Caco-2 (cell line): ENCODE data around the gene ATG9B. TPM values are rescaled to one million over a fixed set of nuclear protein-coding genes. Genes with fewer than 3 reads are reported as not detected.
A peak's percentile ranks its signal among the peaks of the same experiment; 100 is the strongest.

Experiments used
- BruUV-seq: library from RNA; stranded (reverse); fragments of 400-500 nt; replicated peaks from 2 replicates; lab custom pipeline; 2021; lab: Mats Ljungman, UMichigan
- CTCF ChIA-PET: fragments of 300-600 bp; sonication (Branson Sonifier 250); formaldehyde crosslinking; loops from one replicate; lab custom pipeline; 2022; ENCODE audit warnings: antibody characterized with exemption; lab: Charles Lee
- POLR2A ChIA-PET: fragments of 300-600 bp; sonication (Branson Sonifier 250); formaldehyde crosslinking; loops from one replicate; lab custom pipeline; 2022; ENCODE audit warnings: antibody characterized with exemption; lab: Charles Lee
- DNase-seq, 2 experiments: peaks; one replicate each; pipeline versions ENCODE4 v3.0.0 to v3.0.0-alpha.2; 2020 to 2022
- H3K27me3 ChIP-seq: replicated peaks from 2 replicates; pipeline ENCODE4 v1.6.0; 2011; ENCODE audit warnings: low read length; ENCODE audit not compliant: control insufficient read depth, insufficient read depth
- H3K36me3 ChIP-seq: 2 replicates; pipeline ENCODE4 v1.5.1; 2011; ENCODE audit warnings: low read length; ENCODE audit not compliant: control insufficient read depth, insufficient read depth
- H3K4me1 ChIP-seq: fragments of 250-450 bp; sonication (Bioruptor Pico); 2 replicates; pipeline ENCODE4 v1.5.1; 2020; ENCODE audit warnings: mild to moderate bottlenecking
- H3K4me3 ChIP-seq: 2 replicates; pipeline ENCODE4 v1.5.1; 2011; ENCODE audit warnings: low read depth, mild to moderate bottlenecking, control low read depth, low read length
- H3K9me3 ChIP-seq: fragments of 250-450 bp; sonication (Bioruptor Pico); 2 replicates; pipeline ENCODE4 v1.5.1; 2020; ENCODE audit warnings: mild to moderate bottlenecking, moderate library complexity
- H3K27ac Mint-ChIP-seq: one replicate; pipeline ENCODE4 v1.8.0; 2022; ENCODE audit warnings: mixed read lengths; ENCODE audit not compliant: unreplicated experiment
- H3K27me3 Mint-ChIP-seq: one replicate; pipeline ENCODE4 v1.8.0; 2022; ENCODE audit warnings: mixed read lengths; ENCODE audit not compliant: insufficient read depth, unreplicated experiment
- H3K36me3 Mint-ChIP-seq: one replicate; pipeline ENCODE4 v1.8.0; 2022; ENCODE audit warnings: mild to moderate bottlenecking, mixed read lengths; ENCODE audit not compliant: insufficient read depth, unreplicated experiment
- H3K4me1 Mint-ChIP-seq: one replicate; pipeline ENCODE4 v1.8.0; 2022; ENCODE audit warnings: low read depth, mixed read lengths; ENCODE audit not compliant: unreplicated experiment
- H3K4me3 Mint-ChIP-seq: one replicate; pipeline ENCODE4 v1.8.0; 2022; ENCODE audit warnings: mild to moderate bottlenecking, moderate library complexity, mixed read lengths; ENCODE audit not compliant: unreplicated experiment
- H3K9me3 Mint-ChIP-seq: one replicate; pipeline ENCODE4 v1.8.0; 2022; ENCODE audit warnings: mixed read lengths; ENCODE audit not compliant: unreplicated experiment
- intact Hi-C: fragments of 100-400 bp; cut with micrococcal nuclease; formaldehyde crosslinking; loops from one replicate; pipeline ENCODE4 v1.10.0; 2022; ENCODE audit not compliant: unreplicated experiment
- total RNA-seq: library from RNA; stranded (reverse); gene quantifications from 2 replicates; pipeline ENCODE4 v1.2.3, GENCODE V29; 2022
- TF ChIP-seq, protein P1 (sequence below), 2 experiments: fragments of 200-600 bp in 1 of 2; IDR thresholded peaks; 1 replicate in 1 of 2; 2 replicates in 1 of 2; pipeline versions ENCODE4 v1.5.1 to v1.8.0; 2011 to 2022; ENCODE audit warnings: antibody characterized with exemption in 1 of 2, control low read depth in 1 of 2, inconsistent platforms in 1 of 2, low read depth in 1 of 2, low read length in 1 of 2, mild to moderate bottlenecking in 1 of 2, moderate library complexity in 1 of 2; ENCODE audit not compliant: insufficient read depth in 1 of 2, severe bottlenecking in 1 of 2, unreplicated experiment in 1 of 2

ATG9B gene
- total RNA-seq, 1 experiment from 2014 or later = 4.3 TPM

DNA sequence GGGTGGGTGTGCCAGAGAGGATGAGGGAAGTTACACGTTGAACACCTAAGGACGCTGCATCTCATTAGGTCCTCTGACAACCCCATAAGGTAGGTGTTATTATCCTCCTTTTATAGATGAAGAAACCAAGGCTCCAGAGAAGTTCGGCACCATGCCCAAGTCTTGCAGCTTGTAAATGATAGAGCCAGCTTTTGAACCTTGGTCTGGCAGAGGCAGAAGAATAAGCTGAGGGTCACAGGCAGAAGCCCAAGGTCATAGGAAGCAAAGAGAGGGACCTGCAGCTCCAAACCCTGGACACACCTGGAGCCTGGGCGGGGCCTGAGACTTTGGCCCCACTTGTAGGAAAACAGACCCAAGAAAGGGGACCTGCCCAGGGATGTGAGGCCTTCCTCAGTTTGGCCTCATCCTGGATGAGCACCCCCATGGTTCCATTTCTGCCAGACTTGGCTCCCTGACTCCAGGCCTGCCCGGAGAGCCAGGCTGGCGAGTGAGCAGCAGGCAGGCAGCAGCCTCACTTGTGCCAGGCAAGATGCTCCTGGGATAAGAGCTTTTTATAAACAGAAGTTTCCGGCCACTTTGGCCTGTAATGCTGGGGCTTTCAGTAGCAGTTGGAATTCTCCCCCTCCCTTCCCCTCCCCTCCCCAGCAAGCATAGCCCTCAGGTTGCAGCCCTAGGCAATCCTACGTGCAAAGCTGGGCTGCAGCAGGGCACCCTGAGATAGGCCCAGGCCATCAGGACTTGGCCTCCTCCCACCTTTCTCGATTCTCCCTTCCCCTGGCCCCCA is 48.6 kb downstream of the ATG9B start:
- Mint-ChIP-seq H3K9me3 (no peaks in the 10 kb centered on the region), H3K4me1 (peaks cover 11% of the 10 kb centered on the region), H3K27ac (no peak overlapping the region), H3K27me3 (peaks cover 12% of the 10 kb centered on the region), H3K36me3 (peaks cover 7% of the 10 kb centered on the region), H3K4me3 (peak overlapping the region; percentile 77)
- Histone ChIP-seq H3K27me3 (no peaks in the 10 kb centered on the region), H3K4me3 (peak overlapping the region; percentile 72), H3K36me3 (no peaks in the 10 kb centered on the region), H3K9me3 (no peaks in the 10 kb centered on the region), H3K4me1 (peaks cover 16% of the 10 kb centered on the region)
- BruUV-seq = no TSS peak
- intact Hi-C loops = no loop called here
- POLR2A ChIA-PET = interaction anchor here (0.5 to 0.7 kb wide), 2 partner anchors 30 to 192 kb away, joined by 3 to 7 read pairs; no protein-coding TSS in a partner anchor
- TF ChIP-seq, protein P1, sequence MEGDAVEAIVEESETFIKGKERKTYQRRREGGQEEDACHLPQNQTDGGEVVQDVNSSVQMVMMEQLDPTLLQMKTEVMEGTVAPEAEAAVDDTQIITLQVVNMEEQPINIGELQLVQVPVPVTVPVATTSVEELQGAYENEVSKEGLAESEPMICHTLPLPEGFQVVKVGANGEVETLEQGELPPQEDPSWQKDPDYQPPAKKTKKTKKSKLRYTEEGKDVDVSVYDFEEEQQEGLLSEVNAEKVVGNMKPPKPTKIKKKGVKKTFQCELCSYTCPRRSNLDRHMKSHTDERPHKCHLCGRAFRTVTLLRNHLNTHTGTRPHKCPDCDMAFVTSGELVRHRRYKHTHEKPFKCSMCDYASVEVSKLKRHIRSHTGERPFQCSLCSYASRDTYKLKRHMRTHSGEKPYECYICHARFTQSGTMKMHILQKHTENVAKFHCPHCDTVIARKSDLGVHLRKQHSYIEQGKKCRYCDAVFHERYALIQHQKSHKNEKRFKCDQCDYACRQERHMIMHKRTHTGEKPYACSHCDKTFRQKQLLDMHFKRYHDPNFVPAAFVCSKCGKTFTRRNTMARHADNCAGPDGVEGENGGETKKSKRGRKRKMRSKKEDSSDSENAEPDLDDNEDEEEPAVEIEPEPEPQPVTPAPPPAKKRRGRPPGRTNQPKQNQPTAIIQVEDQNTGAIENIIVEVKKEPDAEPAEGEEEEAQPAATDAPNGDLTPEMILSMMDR (IDR thresholded peaks at IDR 0.05; ENCODE audit: insufficient read depth in 1 of 2, low read depth in 1 of 2, low read length in 1 of 2, severe bottlenecking in 1 of 2, unreplicated experiment in 1 of 2) = no peak
- no peak for DNase-seq
- CTCF ChIA-PET = interaction anchor here (0.5 to 1.2 kb wide), 4 partner anchors 47 to 87 kb away, joined by 3 to 5 read pairs (median 4); partner anchors contain the start of gene ABCB8

DNA sequence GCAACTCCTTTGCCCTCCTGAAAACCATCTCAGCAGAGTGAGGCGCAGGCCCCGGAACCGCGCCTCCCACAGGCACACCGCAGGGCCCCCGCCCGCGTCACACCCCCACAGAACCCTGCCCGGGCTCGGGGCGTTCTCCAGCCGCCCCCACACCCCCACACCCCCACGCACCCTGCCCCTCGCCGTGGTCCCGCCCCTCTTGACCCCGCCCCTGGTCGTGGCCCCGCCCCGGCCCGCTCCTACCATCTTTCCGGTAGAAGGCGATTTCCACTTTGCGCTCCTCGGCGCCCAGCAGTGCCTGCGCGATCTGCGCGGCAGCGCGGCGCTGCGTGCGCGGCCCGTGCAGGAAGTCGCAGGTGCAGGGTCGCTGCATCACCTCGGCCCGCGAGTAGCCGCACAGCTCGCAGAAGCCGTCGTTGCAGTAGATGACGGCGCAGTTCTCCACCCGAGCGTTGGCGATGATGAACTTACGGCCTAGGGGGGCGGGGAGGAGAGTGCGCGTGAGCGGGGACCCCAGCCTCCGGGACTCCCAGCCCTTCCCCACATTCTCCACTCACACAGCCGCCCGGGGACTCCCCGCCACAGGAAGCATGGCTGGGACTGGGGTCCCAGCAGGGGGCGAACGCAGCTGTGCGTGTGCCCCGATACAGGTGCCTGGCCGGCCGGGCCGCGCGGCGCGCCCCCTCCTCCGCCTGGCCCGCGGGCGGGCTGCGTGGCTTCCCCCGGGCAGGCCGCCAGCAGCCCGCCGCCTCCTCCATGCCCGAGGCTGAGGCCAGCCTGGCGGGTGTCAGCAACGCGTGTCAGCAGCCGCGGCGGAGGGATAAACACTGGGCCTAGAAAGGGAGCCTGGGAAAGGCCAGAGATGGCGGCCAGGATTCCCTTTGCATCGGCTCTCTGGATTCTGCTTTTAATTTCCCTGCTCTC is 49.6 kb downstream of the ATG9B start:
- Mint-ChIP-seq H3K27me3 (peaks cover 10% of the 10 kb centered on the region), H3K36me3 (peaks cover 7% of the 10 kb centered on the region), H3K4me1 (peaks cover 11% of the 10 kb centered on the region), H3K9me3 (no peaks in the 10 kb centered on the region), H3K4me3 (peak overlapping the region; percentile 77), H3K27ac (no peak overlapping the region)
- ChIA-PET POLR2A (interaction anchor here (0.5 kb wide), 1 partner anchor 12 kb away, joined by 3 read pairs; no protein-coding TSS in a partner anchor), CTCF (interaction anchor here (0.5 to 1.2 kb wide), 4 partner anchors 46 to 88 kb away, joined by 3 to 5 read pairs (median 4); partner anchors contain the start of gene ABCB8)
- peaks cover 16% of the 10 kb centered on the region for H3K4me1 ChIP-seq
- no peaks in the 10 kb centered on the region for H3K36me3 ChIP-seq
- H3K27me3 ChIP-seq = no peaks in the 10 kb centered on the region
- H3K9me3 ChIP-seq = no peaks in the 10 kb centered on the region
- intact Hi-C loops = no loop called here
- peak in 1 of 2 experiments; percentile 60 for DNase-seq
- peak overlapping the region; percentile 72 for H3K4me3 ChIP-seq
- no TSS peak for BruUV-seq
- TF ChIP-seq, protein P1 (IDR thresholded peaks at IDR 0.05; ENCODE audit: insufficient read depth in 1 of 2, low read depth in 1 of 2, low read length in 1 of 2, severe bottlenecking in 1 of 2, unreplicated experiment in 1 of 2) = peak; percentile 47 to 60
